Activated naive CD8-positive, alpha-beta T cell treated with anti-CD3 and anti-CD28 coated beads, Interleukin-2, amount 10 ng/mL, durations not matched to agents 7 days and 5 days (primary cell): ENCODE results near the gene IFI6. TPM values are rescaled to one million over a fixed set of nuclear protein-coding genes. Genes with fewer than 3 reads are reported as not detected.
"Not testable (repeated sequence)": the region's sequence is repeated elsewhere in the genome, so short reads cannot be mapped to it uniquely, and the experiment has no call there.

Source experiments
- ATAC-seq: fragments of 150-1000 bp; cut with Tn5 transposase; one replicate; pipeline ENCODE4 v1.10.0; 2021; ENCODE audit warnings: low read depth, moderate library complexity
- POLR2A ChIA-PET: fragments of 350-600 bp; sonication (Branson Sonifier 250); formaldehyde crosslinking; loops from one replicate; lab custom pipeline; 2021; ENCODE audit warnings: antibody characterized with exemption; lab: Charles Lee
- DNase-seq: peaks from one replicate; pipeline ENCODE4 v3.0.0; 2021
- H3K27ac Mint-ChIP-seq: one replicate; pipeline ENCODE4 v1.8.0; 2022; ENCODE audit warnings: mild to moderate bottlenecking, mixed read lengths
- H3K27me3 Mint-ChIP-seq: one replicate; pipeline ENCODE4 v1.8.0; 2022; ENCODE audit warnings: mild to moderate bottlenecking, moderate library complexity, mixed read lengths
- H3K36me3 Mint-ChIP-seq: one replicate; pipeline ENCODE4 v1.8.0; 2021; ENCODE audit warnings: mild to moderate bottlenecking, mixed read lengths
- H3K4me1 Mint-ChIP-seq: one replicate; pipeline ENCODE4 v1.8.0; 2021; ENCODE audit warnings: mixed read lengths
- H3K4me3 Mint-ChIP-seq: one replicate; pipeline ENCODE4 v1.8.0; 2022; ENCODE audit warnings: mild to moderate bottlenecking, moderate library complexity, mixed read lengths
- H3K9me3 Mint-ChIP-seq: one replicate; pipeline ENCODE4 v1.8.0; 2021; ENCODE audit warnings: mixed read lengths
- total RNA-seq, 2 experiments: library from RNA; stranded (reverse); gene quantifications; one replicate each; pipeline ENCODE4 v1.2.3, GENCODE V29; 2021

IFI6 gene
- total RNA-seq, 2 experiments from 2014 or later: 310 to 357 TPM

- ATAC-seq (no peak), DNase-seq (no peak)
- no peak overlapping the region for H3K4me3 Mint-ChIP-seq
- H3K4me1 Mint-ChIP-seq: peaks cover 23% of the 10 kb centered on the region
- no peaks in the 10 kb centered on the region for H3K36me3 Mint-ChIP-seq
- peaks cover 6% of the 10 kb centered on the region for H3K27me3 Mint-ChIP-seq
- no peaks in the 10 kb centered on the region for H3K9me3 Mint-ChIP-seq
- H3K27ac Mint-ChIP-seq: no peak overlapping the region
- POLR2A ChIA-PET: no interaction called here
Measured at GRCh38 chr1:27638805-27639204, 33.2 kb downstream of the IFI6 start.

DNA sequence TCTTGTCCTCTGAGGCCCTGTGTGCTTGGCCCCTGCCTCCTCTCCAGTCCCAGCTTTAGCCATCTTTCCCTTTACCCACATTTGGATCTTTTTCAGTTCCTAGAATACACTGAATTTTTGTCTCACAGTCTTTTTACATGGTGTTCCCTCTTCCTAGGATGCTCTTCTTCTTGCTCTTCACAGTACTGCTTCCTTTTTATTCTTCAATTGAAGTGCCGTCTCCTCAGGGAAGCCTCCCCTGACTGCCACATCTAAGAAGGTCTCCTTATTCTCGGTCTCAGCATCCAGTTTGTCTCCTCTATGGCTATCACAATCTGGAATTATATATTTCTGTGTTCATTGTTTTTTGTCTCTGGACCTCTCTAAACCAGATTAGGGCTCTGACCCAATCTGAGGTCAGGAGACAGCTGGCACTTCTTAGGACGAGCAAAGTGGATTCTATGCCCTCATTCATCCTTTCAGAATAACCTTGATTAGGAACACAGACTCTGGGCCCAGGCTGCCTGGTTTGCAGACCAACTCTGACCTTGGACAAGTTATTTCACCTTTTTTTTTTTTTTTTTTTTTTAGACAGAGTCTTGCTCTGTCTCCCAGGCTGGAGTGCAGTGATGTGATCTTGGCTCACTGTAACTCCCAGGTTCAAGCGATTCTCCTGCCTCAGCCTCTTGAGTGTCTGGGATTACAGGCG, 33.8 kb downstream of the IFI6 start:
- Mint-ChIP-seq H3K9me3 (no peaks in the 10 kb centered on the region), H3K36me3 (no peaks in the 10 kb centered on the region), H3K4me3 (no peak overlapping the region), H3K27me3 (peaks cover 2% of the 10 kb centered on the region), H3K4me1 (peaks cover 25% of the 10 kb centered on the region), H3K27ac (no peak overlapping the region)
- no peak for DNase-seq
- POLR2A ChIA-PET: no interaction called here
- no peak for ATAC-seq

GRCh38 chr1:27635396-27636142, 36.4 kb downstream of the IFI6 start:
- no peaks in the 10 kb centered on the region for H3K9me3 Mint-ChIP-seq
- peaks cover 2% of the 10 kb centered on the region for H3K27me3 Mint-ChIP-seq
- peaks cover 49% of the 10 kb centered on the region for H3K4me1 Mint-ChIP-seq
- POLR2A ChIA-PET: no interaction called here
- H3K4me3 Mint-ChIP-seq: no peak overlapping the region
- ATAC-seq (no peak), DNase-seq (no peak)
- H3K36me3 Mint-ChIP-seq: no peaks in the 10 kb centered on the region
- no peak overlapping the region for H3K27ac Mint-ChIP-seq

DNA sequence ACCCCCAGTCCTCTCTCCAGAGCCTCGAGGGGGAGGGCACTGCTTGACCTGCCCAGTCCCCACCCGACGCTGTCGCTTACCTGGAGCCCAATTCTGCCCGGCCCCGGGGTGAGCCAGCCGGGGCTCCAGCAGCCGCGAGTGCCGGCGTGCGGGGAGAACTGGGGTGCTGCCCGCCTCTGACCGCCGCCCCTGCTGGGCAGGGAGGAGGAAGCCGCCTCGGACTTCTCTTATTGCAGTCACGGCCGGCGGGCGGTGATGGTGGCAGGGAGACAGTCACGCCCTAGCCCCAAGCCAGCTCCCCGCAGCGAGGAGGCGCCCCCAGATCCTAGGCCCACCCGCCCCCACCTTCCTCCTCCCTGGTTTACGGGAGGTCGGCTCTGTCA, 37.0 kb downstream of the IFI6 start, which contains the start of gene FGR:
Gene FGR, minus strand, starts transcription at position 201 of the 383 bp plus-strand sequence. CDS start 11,269 bp downstream, outside the sequence.
- DNase-seq (no peak), ATAC-seq (no peak)
- Mint-ChIP-seq H3K4me3 (peak within 1 kb of the TSS; percentile 65), H3K27me3 (peaks cover 6% of the 10 kb centered on the region), H3K9me3 (no peaks in the 10 kb centered on the region), H3K36me3 (no peaks in the 10 kb centered on the region), H3K4me1 (peaks cover 49% of the 10 kb centered on the region), H3K27ac (peak within 1 kb of the TSS; percentile 71)
- POLR2A ChIA-PET: no interaction called here

DNA sequence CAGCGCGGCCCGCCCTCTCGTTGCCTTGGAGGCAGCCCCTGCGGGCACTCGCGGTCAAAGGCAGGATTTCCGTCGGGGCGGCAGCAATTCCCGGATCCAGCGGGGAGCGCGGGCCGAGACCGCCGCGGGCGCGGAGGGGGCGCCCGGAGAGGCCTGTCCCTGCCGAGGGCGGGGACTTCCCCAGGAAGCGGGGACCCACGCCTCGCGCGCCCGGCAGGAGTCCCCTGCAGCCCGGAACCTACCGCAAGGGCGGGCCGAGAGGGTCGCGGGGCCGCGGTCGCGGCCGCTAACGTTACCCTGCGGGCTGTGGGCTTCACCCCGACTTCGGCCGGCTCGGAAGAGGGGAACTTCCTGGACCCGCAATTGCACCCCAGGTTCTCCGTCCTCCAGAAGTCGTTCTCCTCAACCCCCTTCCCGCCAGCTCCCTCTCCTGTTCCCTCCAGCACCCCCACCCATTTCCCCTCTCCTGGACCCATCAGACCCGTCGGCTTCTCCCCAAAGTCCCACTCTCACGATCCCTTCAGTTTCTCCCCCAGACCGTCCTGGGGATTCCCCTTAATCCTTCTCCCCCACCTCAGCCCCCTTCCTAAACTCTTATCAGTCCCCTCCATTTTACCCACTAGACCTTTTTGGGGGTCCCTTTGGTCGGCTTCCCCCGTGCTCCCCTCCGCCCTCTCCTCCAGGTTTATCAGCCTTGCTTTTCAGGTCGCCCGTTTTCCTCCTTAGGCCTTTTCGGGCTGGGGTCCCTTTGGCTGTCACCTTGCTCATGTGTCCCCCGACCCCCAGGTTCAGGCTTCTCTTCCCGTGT, 37.6 kb downstream of the IFI6 start:
- POLR2A ChIA-PET: interaction anchor here (0.6 to 3.3 kb wide), 2 partner anchors 16 to 195 kb away, joined by 3 to 12 read pairs; no protein-coding TSS in a partner anchor
- Mint-ChIP-seq H3K27ac (peak overlapping the region; percentile 71), H3K27me3 (peaks cover 6% of the 10 kb centered on the region), H3K4me3 (peak overlapping the region; percentile 65), H3K36me3 (no peaks in the 10 kb centered on the region), H3K4me1 (peaks cover 53% of the 10 kb centered on the region), H3K9me3 (no peaks in the 10 kb centered on the region)
- ATAC-seq (peak; percentile 12), DNase-seq (peak; percentile 69)

GRCh38 chr1:27633640-27634176, 38.3 kb downstream of the IFI6 start:
- Mint-ChIP-seq H3K27me3 (peaks cover 9% of the 10 kb centered on the region), H3K36me3 (no peaks in the 10 kb centered on the region), H3K9me3 (no peaks in the 10 kb centered on the region), H3K4me3 (peak overlapping the region; percentile 53), H3K4me1 (peaks cover 57% of the 10 kb centered on the region), H3K27ac (peak overlapping the region; percentile 40)
- POLR2A ChIA-PET: interaction anchor here (0.6 to 3.3 kb wide), 3 partner anchors 16 to 196 kb away, joined by 3 to 12 read pairs (median 3); no protein-coding TSS in a partner anchor
- no peak for ATAC-seq
- no peak for DNase-seq

DNA sequence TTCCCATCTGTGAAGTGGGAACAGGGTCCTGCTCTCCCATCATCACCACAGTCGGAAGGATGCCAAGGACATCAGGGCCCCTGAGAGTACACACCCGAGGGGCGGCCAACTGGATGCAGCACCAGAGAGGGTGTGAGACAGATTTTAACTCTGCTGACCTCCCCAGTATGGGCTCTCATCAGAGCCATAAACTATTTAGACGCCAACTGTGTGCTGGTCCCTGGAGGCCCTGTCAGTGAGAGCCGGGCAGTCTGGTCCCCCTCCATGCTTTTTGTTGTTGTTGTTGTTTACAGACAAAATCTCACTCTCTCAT, 38.7 kb downstream of the IFI6 start:
- H3K27me3 Mint-ChIP-seq: peaks cover 10% of the 10 kb centered on the region
- no peaks in the 10 kb centered on the region for H3K36me3 Mint-ChIP-seq
- H3K27ac Mint-ChIP-seq: peak overlapping the region; percentile 40
- H3K4me3 Mint-ChIP-seq: peak overlapping the region; percentile 53
- ATAC-seq (no peak), DNase-seq (no peak)
- H3K9me3 Mint-ChIP-seq: no peaks in the 10 kb centered on the region
- POLR2A ChIA-PET: interaction anchor here (0.7 to 3.3 kb wide), 3 partner anchors 15 to 27 kb away, joined by 3 to 12 read pairs (median 3); no protein-coding TSS in a partner anchor
- H3K4me1 Mint-ChIP-seq: peaks cover 59% of the 10 kb centered on the region

DNA sequence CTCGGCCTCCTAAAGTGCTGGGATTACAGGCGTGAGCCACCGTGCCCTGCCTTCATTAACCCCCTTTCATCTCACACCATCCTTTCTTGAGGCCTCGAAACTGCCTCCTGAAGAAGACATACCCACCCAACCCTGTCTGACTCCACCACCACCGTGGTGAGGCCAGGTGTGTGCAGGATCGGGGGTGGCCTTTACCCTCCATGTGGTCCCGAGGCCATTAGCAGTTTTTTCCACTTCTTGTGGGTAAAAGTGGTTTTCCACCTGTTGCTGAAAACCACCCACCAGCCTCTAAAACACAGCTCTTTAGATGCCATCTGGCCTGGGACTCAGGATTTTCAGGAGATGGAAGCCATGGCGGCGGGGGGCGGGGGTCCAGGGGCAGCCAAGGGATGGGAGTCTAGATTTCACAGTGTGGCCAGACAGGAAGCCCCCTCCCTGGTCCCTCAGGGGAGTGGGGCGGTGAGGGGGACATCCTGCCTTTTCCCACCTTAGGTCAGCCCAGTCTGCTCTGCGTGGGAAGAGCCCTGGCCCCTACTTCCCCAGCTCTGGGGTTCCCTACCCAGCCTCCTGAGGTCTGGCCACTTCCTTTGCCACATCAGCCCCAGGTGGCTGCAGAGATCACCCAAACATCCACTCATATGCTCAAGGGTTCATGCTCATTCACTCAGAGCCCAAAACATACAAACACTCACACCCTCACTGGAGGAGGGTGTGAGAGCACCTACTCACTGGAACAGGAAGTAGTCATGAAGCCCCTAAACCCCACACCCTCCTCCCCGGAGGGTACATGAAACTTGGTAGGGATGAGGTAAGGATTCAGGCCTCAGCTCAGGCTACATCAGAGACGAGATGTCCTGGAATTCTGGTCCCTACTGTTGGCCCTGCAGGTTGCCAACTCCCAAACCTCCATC, 39.4 kb downstream of the IFI6 start:
- no peaks in the 10 kb centered on the region for H3K9me3 Mint-ChIP-seq
- peak; percentile 81 for ATAC-seq
- H3K27me3 Mint-ChIP-seq: peaks cover 10% of the 10 kb centered on the region
- H3K36me3 Mint-ChIP-seq: no peaks in the 10 kb centered on the region
- peak overlapping the region; percentile 69 for H3K27ac Mint-ChIP-seq
- peak; percentile 73 for DNase-seq
- peaks cover 59% of the 10 kb centered on the region for H3K4me1 Mint-ChIP-seq
- POLR2A ChIA-PET: interaction anchor here (0.6 to 3.3 kb wide), 5 partner anchors 14 to 197 kb away, joined by 3 to 12 read pairs (median 4); no protein-coding TSS in a partner anchor
- H3K4me3 Mint-ChIP-seq: peak overlapping the region; percentile 53

DNA sequence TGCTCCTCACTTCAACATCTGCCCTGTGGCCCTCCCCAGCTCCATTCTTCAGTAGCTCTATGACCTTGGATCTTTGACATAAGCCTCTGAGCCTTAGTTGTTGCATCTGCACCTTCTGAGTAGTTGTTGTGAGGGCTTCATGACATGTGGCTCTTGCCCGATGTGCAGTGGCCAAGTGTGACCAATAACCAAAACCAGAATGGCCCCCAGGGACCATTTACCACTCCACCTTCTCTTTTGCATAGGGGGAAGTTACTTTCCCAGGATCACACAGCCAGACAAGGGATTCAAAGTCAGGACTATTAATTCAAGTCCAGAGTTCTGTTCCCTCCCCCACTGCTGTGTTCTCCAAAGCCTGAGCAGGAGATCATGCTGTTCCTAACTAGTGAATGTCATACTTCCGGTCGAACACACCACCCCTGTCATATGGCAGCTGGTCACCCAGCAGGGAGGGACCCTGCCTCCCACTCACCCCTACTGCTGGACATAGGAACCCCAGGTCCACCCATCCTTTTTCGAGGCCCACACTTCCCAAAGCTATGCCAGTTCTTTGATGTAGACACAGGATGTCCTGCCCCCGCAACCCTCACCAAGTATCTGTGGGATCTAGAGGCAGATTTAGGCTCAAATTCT, 41.0 kb downstream of the IFI6 start:
- H3K36me3 Mint-ChIP-seq: no peaks in the 10 kb centered on the region
- H3K27me3 Mint-ChIP-seq: peaks cover 10% of the 10 kb centered on the region
- H3K4me3 Mint-ChIP-seq: peak overlapping the region; percentile 53
- POLR2A ChIA-PET: interaction anchor here (0.9 to 3.3 kb wide), 3 partner anchors 10 to 23 kb away, joined by 4 to 12 read pairs (median 4); no protein-coding TSS in a partner anchor
- peaks cover 56% of the 10 kb centered on the region for H3K4me1 Mint-ChIP-seq
- no peaks in the 10 kb centered on the region for H3K9me3 Mint-ChIP-seq
- peak overlapping the region; percentile 56 for H3K27ac Mint-ChIP-seq
- DNase-seq: no peak
- no peak for ATAC-seq

DNA sequence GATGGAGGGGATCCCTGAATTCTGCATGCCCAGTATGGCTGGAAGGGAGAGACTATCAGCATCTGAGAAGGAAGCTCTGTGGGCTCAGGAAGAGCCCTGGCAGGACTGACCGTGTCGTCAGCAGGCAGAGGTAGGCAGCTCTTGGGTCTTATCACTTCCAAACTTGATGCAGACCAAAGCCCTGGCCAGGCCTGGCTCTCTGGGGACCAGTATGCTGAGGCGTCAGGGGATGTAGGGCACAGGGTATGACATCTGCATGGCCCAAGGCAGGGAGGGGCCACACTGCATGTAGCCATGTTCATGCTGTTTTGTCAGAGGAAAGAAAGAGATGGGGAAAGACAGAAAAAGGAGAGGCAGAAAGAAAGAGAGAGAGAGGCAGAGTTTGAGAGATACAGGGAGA, 43.3 kb downstream of the IFI6 start:
- DNase-seq (no peak), ATAC-seq (no peak)
- Mint-ChIP-seq H3K36me3 (no peaks in the 10 kb centered on the region), H3K27me3 (peaks cover 7% of the 10 kb centered on the region), H3K4me1 (peaks cover 47% of the 10 kb centered on the region), H3K4me3 (no peak overlapping the region), H3K27ac (peak overlapping the region; percentile 13), H3K9me3 (no peaks in the 10 kb centered on the region)
- POLR2A ChIA-PET: interaction anchor here (1.4 to 1.8 kb wide), 3 partner anchors 11 to 43 kb away, joined by 3 to 11 read pairs (median 8); partner anchors contain the start of gene IFI6

DNA sequence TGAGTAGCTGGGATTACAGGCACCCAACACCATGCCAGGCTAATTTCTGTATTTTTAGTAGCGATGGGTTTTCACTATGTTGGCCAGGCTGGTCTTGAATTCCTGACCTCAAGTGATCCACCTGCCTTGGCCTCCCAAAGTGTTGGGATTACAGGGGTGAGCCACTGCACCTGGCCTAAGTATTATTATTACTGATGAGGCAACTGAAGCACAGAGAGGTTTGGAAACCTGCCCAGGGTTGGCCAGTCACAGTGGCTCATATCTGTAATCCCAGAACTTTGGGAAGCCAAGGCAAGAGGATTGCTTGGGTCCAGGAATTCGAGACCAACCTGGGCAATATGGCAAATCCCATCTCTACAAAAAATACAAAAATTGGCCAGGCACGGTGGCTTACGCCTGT, 44.3 kb downstream of the IFI6 start:
- not testable (repeated sequence) for H3K27ac Mint-ChIP-seq, H3K4me3 Mint-ChIP-seq, ATAC-seq, H3K36me3 Mint-ChIP-seq, DNase-seq, H3K9me3 Mint-ChIP-seq, H3K27me3 Mint-ChIP-seq
- POLR2A ChIA-PET: interaction anchor here (0.6 to 1.8 kb wide), 2 partner anchors 10 to 50 kb away, joined by 3 to 8 read pairs; no protein-coding TSS in a partner anchor
- H3K4me1 Mint-ChIP-seq: peaks cover 44% of the 10 kb centered on the region
